ENCODE results near the gene DGKI.

Gene DGKI

GRCh38 chr7:137489880-137490279 is 356.9 kb downstream of the DGKI start:
- no peak overlapping the region for H3K4me2 ChIP-seq (ENCODE audit: low read length)
- H3K27ac ChIP-seq (ENCODE audit: low read depth, low read length, poor library complexity, severe bottlenecking) = no peak overlapping the region
- no peaks in the 10 kb centered on the region for H3F3A ChIP-seq (ENCODE audit: insufficient read depth, low read length)
- H2AFZ ChIP-seq (ENCODE audit: low read length) = no peak overlapping the region
- no peaks in the 10 kb centered on the region for H3K9me2 ChIP-seq (ENCODE audit: low read depth, low read length)
- H3K9ac ChIP-seq (ENCODE audit: low read length) = no peak overlapping the region
- H3K9me3 ChIP-seq (ENCODE audit: low read length) = no peaks in the 10 kb centered on the region
- H3K27me3 ChIP-seq (ENCODE audit: insufficient read depth, low read length) = no peaks in the 10 kb centered on the region
- H3K4me3 ChIP-seq (ENCODE audit: low read depth, low read length, poor library complexity, severe bottlenecking) = no peak overlapping the region
- no peaks in the 10 kb centered on the region for H3K36me3 ChIP-seq (ENCODE audit: insufficient read depth, low read length)
- TF ChIP-seq CTCF (IDR thresholded peaks at IDR 0.05; ENCODE audit: low read length) = no peak
- no peak for TF ChIP-seq EZH2 (IDR thresholded peaks at IDR 0.05; ENCODE audit: borderline replicate concordance, low read length)
- H3K4me1 ChIP-seq (ENCODE audit: insufficient read depth, low read length, severe bottlenecking) = no peaks in the 10 kb centered on the region
- H4K20me1 ChIP-seq (ENCODE audit: insufficient read depth, low read length) = no peaks in the 10 kb centered on the region
- H3K79me2 ChIP-seq (ENCODE audit: insufficient read depth, low read length) = no peaks in the 10 kb centered on the region

- Histone ChIP-seq H4K20me1 (ENCODE audit: insufficient read depth, low read length) (no peaks in the 10 kb centered on the region), H3K4me1 (ENCODE audit: insufficient read depth, low read length, severe bottlenecking) (no peaks in the 10 kb centered on the region), H3K36me3 (ENCODE audit: insufficient read depth, low read length) (no peaks in the 10 kb centered on the region), H3K79me2 (ENCODE audit: insufficient read depth, low read length) (no peaks in the 10 kb centered on the region), H3K4me3 (ENCODE audit: low read depth, low read length, poor library complexity, severe bottlenecking) (no peak overlapping the region), H3K9me2 (ENCODE audit: low read depth, low read length) (no peaks in the 10 kb centered on the region), H3K27me3 (ENCODE audit: insufficient read depth, low read length) (no peaks in the 10 kb centered on the region), H3K4me2 (ENCODE audit: low read length) (no peak overlapping the region), H3F3A (ENCODE audit: insufficient read depth, low read length) (no peaks in the 10 kb centered on the region), H3K27ac (ENCODE audit: low read depth, low read length, poor library complexity, severe bottlenecking) (no peak overlapping the region), H3K9me3 (ENCODE audit: low read length) (no peaks in the 10 kb centered on the region), H3K9ac (ENCODE audit: low read length) (no peak overlapping the region), H2AFZ (ENCODE audit: low read length) (no peak overlapping the region)
- no peak for TF ChIP-seq CTCF (IDR thresholded peaks at IDR 0.05; ENCODE audit: low read length)
- TF ChIP-seq EZH2 (IDR thresholded peaks at IDR 0.05; ENCODE audit: borderline replicate concordance, low read length) = no peak
Observed at GRCh38 chr7:137488038-137488437, 358.7 kb downstream of the DGKI start.

GRCh38 chr7:137485818-137486217 is 361.0 kb downstream of the DGKI start:
- H3K4me1 ChIP-seq (ENCODE audit: insufficient read depth, low read length, severe bottlenecking) = no peaks in the 10 kb centered on the region
- H3K9me2 ChIP-seq (ENCODE audit: low read depth, low read length) = no peaks in the 10 kb centered on the region
- H3K79me2 ChIP-seq (ENCODE audit: insufficient read depth, low read length) = no peaks in the 10 kb centered on the region
- H3K9ac ChIP-seq (ENCODE audit: low read length) = no peak overlapping the region
- H3K36me3 ChIP-seq (ENCODE audit: insufficient read depth, low read length) = no peaks in the 10 kb centered on the region
- H3K9me3 ChIP-seq (ENCODE audit: low read length) = no peaks in the 10 kb centered on the region
- H4K20me1 ChIP-seq (ENCODE audit: insufficient read depth, low read length) = no peaks in the 10 kb centered on the region
- no peak overlapping the region for H2AFZ ChIP-seq (ENCODE audit: low read length)
- H3K27me3 ChIP-seq (ENCODE audit: insufficient read depth, low read length) = no peaks in the 10 kb centered on the region
- H3K27ac ChIP-seq (ENCODE audit: low read depth, low read length, poor library complexity, severe bottlenecking) = no peak overlapping the region
- no peaks in the 10 kb centered on the region for H3F3A ChIP-seq (ENCODE audit: insufficient read depth, low read length)
- H3K4me3 ChIP-seq (ENCODE audit: low read depth, low read length, poor library complexity, severe bottlenecking) = no peak overlapping the region
- TF ChIP-seq EZH2 (IDR thresholded peaks at IDR 0.05; ENCODE audit: borderline replicate concordance, low read length) (no peak), CTCF (IDR thresholded peaks at IDR 0.05; ENCODE audit: low read length) (no peak)
- no peak overlapping the region for H3K4me2 ChIP-seq (ENCODE audit: low read length)
